Anterior cingulate cortex (tissue), 58 donors: ENCODE results near the gene ICOSLG.
"Not testable (repeated sequence)": the region's sequence is repeated elsewhere in the genome, so short reads cannot be mapped to it uniquely, and the experiment has no call there.

ENCODE experiments used
- DNase-seq, 58 donors: peaks; one replicate each; lab custom pipeline; 2025; lab: John Stamatoyannopoulos, UW

Gene ICOSLG

DNA sequence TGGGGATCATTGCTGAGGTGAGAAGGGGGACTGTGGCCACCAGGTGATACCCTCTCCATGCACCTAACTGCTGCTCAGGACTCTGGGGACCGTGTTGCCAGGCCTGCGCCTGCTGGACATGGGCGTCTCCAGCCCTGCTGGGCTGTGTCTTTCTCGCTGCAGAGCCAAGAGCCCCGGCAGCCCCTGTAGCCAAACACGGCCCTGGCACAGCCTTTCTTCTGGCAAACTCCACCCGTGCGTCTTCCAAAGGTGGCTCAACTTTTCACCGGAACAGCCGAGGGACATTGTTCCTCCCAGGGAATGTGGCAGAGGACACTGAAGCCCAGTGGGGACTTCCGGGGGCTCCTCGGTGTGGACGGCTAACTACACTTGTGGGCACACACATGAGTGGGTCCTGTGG is 12.6 kb downstream of the ICOSLG start:
- not testable (repeated sequence) for DNase-seq

DNA sequence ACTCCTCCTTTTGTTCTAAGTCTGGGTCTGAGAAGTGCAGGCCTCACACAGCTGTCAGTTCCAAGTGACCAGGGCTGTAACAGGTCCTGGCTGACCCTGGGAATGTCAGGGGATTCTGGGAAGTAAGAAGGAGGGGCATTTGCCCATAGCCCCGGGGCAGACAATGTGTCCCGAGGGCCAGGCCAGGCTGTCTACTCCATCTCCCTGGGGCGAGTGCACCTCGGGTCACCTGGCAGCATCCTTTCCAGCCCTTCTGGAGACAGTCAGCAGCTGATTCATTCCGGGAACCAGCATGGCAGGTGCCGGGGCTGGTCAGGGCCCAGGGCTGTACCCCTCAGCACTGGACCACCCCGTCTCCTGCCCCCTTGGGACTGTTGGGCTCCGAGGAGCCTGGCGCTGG is 13.1 kb downstream of the ICOSLG start:
- not testable (repeated sequence) for DNase-seq

DNA sequence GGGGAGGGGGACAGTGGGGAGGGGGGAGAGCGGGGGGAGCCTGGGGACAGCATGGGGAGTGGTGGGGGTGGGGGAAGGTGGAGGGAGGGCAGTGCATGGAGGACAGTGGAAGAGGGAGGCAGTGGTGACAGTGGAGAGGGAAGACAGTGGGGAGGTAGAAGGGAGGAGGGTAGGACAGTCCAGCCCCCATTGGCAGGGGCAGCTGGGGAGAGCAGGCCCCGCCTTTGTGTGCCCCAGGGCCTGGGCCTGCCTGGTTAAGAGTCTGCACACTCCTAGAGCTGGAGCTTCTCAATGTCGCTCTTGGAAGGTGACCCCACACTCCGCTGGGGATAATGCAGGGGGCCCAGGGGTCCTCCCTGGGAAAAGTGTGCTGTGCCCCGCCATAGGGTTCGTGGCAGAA is 15.1 kb downstream of the ICOSLG start:
- DNase-seq = not testable (repeated sequence)

DNA sequence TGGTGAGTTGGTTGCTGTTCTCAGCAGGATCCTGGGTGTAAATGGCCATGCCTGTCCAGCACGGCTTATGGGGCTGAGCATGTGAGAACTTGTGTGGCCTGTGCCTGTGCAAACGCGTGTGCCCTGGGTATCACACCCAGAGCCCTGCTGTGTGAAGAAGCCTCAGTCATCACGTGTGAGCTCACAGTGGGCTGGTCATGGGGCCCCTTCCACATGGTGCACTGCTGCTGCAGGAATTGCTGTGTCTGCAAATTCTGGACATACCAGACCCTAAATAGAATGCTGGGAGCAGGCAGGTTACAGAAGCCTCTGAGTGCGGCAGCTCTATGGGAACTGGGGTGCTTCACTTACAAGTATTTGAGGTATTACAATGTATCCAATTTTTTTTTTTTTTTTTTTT is 17.4 kb downstream of the ICOSLG start:
- not testable (repeated sequence) for DNase-seq

GRCh38 chr21:44220674-44221073 is 20.1 kb downstream of the ICOSLG start:
- DNase-seq = not testable (repeated sequence)

- not testable (repeated sequence) for DNase-seq
Observed at GRCh38 chr21:44218461-44218860, 22.3 kb downstream of the ICOSLG start.

DNA sequence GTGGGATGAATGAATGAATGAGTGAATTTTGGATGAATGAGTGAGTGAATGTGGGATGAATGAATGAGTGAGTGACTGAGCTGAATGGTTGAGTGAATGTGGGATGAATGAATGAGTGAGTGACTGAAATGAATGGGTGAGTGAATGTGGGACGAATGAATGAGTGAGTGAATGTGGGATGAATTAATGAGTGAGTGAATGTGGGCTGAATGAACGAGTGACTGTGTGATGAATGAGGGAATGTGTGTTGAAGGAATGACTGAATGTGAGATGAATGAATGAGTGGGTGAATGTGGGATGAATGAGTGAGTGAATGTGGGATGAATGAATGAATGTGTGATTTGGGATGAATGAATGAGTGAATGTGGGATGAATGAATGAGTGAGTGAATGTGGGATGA is 28.8 kb downstream of the ICOSLG start:
- DNase-seq = not testable (repeated sequence)

- not testable (repeated sequence) for DNase-seq
Observed at GRCh38 chr21:44211574-44211973, 29.2 kb downstream of the ICOSLG start.

- not testable (repeated sequence) for DNase-seq
Observed at GRCh38 chr21:44207860-44208646, 32.7 kb downstream of the ICOSLG start.

GRCh38 chr21:44206698-44207676 is 33.8 kb downstream of the ICOSLG start:
- not testable (repeated sequence) for DNase-seq

- not testable (repeated sequence) for DNase-seq
Observed at GRCh38 chr21:44206187-44206586, 34.6 kb downstream of the ICOSLG start.

- not testable (repeated sequence) for DNase-seq
Observed at GRCh38 chr21:44202590-44203299, 38.0 kb downstream of the ICOSLG start.

GRCh38 chr21:44199997-44200396 is 40.7 kb downstream of the ICOSLG start:
- not testable (repeated sequence) for DNase-seq

GRCh38 chr21:44199448-44199847 is 41.3 kb downstream of the ICOSLG start:
- no peak for DNase-seq

GRCh38 chr21:44197156-44197516 is 43.6 kb downstream of the ICOSLG start:
- DNase-seq = not testable (repeated sequence)

DNA sequence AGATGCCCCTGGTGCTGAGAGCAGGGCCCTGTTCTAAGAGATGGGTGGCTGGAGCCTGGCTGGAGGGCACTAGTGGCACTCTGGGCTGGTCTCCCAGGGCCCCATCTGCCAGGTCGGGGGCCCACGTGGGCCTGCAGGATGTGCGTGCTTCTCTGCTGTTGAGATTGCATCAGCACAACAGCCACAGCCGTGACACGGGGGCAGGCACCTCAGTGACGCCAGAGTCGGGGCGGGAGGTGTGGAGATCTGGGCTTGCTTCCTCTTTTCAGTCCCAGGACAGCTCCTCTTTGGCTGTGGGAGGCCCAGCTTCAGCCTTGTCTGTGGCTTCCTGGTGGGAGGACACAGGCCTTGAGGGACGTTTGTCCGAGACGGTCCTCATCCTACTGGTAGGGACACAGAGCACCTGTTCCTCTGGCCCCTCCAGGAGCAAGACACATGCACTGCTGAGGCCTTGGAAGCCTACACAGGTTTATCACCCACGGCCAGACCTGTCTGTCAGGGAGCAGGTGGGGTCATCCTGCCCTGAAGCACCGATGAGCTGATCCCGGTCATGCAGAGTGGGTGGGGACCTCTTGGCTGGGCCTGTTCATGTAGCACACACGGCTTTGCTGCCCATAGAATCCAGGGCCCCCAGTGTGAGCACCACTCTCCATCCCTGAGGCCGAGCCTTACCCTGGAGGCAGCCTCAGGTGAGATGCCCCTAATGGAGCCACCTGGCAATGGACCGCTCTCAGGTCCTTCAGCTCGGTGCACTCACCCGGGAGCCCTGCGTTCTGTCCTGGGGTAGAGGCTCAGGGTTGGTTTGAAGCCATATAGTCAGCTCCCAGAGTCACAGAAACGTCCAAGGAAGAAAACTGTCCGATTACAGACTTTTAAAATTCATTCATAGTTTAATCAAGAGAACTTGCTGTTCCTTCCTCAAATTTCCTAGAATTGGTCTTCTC is 44.3 kb downstream of the ICOSLG start:
- DNase-seq = peak in 6 of 58 donors; percentile 0 to 44 (median 22)

GRCh38 chr21:44194888-44195287 is 45.9 kb downstream of the ICOSLG start:
- DNase-seq = not testable (repeated sequence)

DNA sequence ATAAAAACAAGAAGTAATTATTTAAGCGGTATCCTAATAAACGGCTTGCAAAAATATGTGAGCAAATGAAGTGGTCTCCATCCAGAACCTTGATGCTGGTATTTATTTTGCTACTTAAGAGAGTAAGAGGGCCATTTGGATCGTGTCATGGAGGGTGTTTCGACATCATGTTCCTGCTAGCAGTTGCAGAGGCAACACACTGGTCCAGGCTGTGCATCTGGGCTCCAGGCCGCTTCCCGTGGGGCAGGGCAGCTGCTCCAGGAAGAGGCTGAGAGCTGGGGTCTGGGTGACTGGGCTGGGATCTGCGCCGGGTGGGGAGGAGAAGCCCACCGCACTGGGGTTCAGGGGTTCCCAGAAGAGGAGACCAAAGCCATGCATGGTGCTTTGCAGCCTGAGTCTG is 46.3 kb downstream of the ICOSLG start:
- not testable (repeated sequence) for DNase-seq

DNA sequence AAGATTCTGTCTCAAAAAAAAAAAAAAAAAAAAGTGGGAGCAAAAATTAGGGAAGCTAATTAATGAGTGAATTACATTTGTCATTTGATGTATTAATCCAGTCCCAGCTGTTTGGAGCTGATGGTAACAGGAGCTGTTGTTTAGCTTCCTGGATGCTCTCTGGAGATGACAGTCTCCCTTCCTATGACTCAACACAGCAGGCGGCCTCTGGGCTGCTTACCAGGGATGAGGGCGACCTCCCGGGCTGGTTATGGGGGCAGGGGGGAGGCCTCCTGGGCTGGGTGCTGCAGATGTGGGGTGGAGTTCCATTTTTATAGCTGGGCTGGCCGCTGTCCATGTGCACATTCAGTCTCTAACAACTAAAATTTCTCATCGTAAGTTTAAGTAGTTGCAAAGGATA is 47.6 kb downstream of the ICOSLG start:
- DNase-seq = not testable (repeated sequence)
